Central memory CD8-positive, alpha-beta T cell (primary cell): Measurements from ENCODE around the gene CNNM3.

Source experiments
- ATAC-seq: fragments of 150-1000 bp; cut with Tn5 transposase; replicated peaks from 2 replicates; pipeline ENCODE4 v1.10.0; 2022; ENCODE audit warnings: mild to moderate bottlenecking, moderate FRiP score, moderate number of reproducible peaks; ENCODE audit not compliant: poor library complexity, severe bottlenecking; ENCODE audit errors: extremely low read depth
- DNase-seq, 2 donors: peaks; one replicate each; pipeline ENCODE4 v3.0.0; 2021; ENCODE audit warnings: low spot score in 2 of 2
- H3K27ac Mint-ChIP-seq: one replicate; pipeline ENCODE4 v1.8.0; 2022; ENCODE audit warnings: low read depth, mild to moderate bottlenecking, moderate library complexity, mixed read lengths
- H3K27me3 Mint-ChIP-seq: one replicate; pipeline ENCODE4 v1.8.0; 2022; ENCODE audit warnings: mixed read lengths
- H3K36me3 Mint-ChIP-seq: one replicate; pipeline ENCODE4 v1.8.0; 2022; ENCODE audit warnings: mild to moderate bottlenecking, moderate library complexity, mixed read lengths; ENCODE audit not compliant: insufficient read depth
- H3K4me1 Mint-ChIP-seq: one replicate; pipeline ENCODE4 v1.8.0; 2022; ENCODE audit warnings: mixed read lengths
- H3K4me3 Mint-ChIP-seq: one replicate; pipeline ENCODE4 v1.8.0; 2022; ENCODE audit warnings: mild to moderate bottlenecking, moderate library complexity, mixed read lengths
- H3K9me3 Mint-ChIP-seq: one replicate; pipeline ENCODE4 v1.8.0; 2022; ENCODE audit warnings: mixed read lengths

CNNM3 gene

DNA sequence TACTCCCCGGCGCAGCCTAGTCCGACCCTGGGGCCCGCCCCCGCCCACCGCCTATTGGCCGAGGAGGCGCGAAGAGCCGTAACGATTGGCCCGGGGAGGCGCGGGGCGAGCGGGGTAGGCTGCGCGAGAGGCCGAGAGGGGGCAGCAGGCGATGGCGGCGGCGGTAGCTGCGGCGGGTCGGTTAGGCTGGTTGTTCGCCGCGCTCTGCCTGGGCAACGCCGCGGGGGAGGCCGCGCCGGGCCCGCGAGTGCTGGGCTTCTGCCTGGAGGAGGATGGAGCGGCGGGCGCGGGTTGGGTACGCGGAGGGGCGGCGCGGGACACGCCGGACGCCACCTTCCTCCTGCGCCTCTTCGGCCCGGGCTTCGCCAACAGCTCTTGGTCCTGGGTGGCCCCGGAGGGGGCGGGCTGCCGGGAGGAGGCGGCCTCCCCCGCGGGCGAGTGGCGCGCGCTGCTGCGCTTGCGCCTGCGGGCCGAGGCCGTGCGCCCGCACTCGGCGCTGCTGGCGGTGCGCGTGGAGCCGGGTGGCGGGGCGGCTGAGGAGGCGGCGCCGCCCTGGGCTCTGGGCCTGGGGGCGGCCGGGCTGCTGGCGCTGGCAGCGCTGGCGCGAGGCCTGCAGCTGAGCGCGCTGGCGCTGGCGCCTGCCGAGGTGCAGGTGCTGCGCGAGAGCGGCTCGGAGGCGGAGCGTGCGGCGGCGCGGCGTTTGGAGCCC lies at the start of gene CNNM3:
TSS of gene CNNM3 (plus strand) at position 142 of the 709 bp plus-strand sequence. CDS start at position 152, 10 bp downstream.
- ATAC-seq (peak; percentile 90), DNase-seq (peak; percentile 91 to 92)
- Mint-ChIP-seq H3K27me3 (no peaks in the 10 kb centered on the region), H3K36me3 (peaks cover 14% of the 10 kb centered on the region), H3K4me3 (peak within 1 kb of the TSS; percentile 83), H3K9me3 (no peaks in the 10 kb centered on the region), H3K27ac (peak within 1 kb of the TSS; percentile 82), H3K4me1 (peaks cover 60% of the 10 kb centered on the region)

DNA sequence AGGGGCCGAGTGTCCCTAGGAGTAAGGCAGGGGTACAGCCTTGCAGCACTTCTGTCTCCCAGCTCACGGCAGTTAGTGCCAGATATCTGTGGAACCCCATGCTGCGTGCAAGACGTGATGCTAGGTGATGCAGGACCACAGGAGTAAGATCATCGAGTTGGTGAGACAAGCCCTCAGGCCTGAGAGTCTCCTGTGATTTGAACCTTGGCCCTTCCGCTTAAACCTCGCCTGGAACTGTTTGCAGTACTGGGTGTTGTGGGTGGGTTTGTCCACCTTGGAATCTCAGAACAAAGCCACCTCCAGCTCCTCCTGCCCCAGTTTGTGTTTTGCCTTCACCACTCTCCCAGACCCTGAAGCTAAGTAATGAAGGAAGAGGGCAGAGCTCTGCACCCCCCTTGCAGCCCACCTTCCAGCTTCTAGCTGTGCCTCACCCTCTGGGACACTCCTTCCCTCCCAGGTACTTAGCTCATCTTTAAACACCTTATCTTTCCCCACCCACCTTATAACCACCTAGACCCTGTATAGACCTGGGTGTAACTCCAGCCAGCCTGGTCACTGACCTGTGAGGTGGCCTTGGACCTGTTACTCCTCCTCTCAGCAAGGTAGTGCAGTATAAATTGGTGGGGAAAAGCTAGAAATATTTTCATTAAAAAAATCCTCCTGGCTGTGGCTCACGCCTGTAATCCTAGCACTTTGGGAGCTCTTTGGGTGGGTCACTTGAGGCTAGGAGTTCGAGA lies 48.8 kb upstream of the CNNM3 start:
- DNase-seq (no peak), ATAC-seq (no peak)
- H3K4me3 Mint-ChIP-seq: no peak overlapping the region
- no peaks in the 10 kb centered on the region for H3K9me3 Mint-ChIP-seq
- peaks cover 1% of the 10 kb centered on the region for H3K36me3 Mint-ChIP-seq
- H3K4me1 Mint-ChIP-seq: peaks cover 51% of the 10 kb centered on the region
- H3K27me3 Mint-ChIP-seq: no peaks in the 10 kb centered on the region
- peak overlapping the region; percentile 19 for H3K27ac Mint-ChIP-seq

DNA sequence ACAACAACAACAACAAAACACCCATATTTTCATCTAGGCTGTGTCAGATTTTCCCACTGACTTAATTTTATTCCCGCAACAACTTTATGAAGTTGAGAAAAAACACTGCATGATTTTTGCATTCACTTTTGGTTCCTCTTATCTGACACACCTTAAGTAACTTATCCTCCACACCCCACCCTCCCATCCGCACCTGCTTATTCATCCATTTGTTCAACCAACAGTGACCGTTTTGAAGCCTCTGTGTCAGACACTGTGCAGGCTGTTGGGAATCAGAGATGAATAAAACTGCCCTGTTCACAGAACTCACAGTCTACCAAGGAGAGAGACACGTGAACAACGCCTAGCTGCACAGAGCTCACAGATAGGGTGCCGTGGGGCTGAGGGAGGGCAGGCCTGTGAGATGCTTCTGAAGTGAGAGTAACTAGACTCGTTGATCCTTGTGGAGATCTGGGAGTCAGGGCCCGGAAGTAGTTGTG lies 47.9 kb upstream of the CNNM3 start:
- Mint-ChIP-seq H3K4me1 (peaks cover 51% of the 10 kb centered on the region), H3K36me3 (peaks cover 1% of the 10 kb centered on the region), H3K27me3 (no peaks in the 10 kb centered on the region), H3K9me3 (no peaks in the 10 kb centered on the region), H3K27ac (no peak overlapping the region), H3K4me3 (no peak overlapping the region)
- no peak for DNase-seq
- ATAC-seq: no peak

DNA sequence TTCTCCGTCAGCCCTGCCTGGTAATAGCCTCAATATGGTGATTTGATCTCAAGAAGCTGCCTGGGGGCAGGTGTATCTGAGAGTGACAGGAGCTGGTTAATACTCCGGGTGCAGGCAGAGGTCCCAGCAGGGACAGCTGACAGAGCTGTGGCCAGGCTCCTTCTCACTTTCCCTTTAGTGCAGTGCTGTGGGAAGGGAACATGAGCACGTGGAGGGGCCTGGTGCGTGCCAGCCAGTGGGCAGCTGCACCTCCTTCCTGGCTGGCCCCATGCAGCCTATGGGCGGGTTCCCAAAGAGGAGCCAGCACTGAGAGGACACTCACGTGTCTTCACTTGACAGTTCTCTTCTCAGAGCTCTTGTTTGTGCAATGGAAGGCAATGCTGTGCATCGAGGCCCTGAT lies 46.3 kb upstream of the CNNM3 start:
- Mint-ChIP-seq H3K4me3 (no peak overlapping the region), H3K4me1 (peaks cover 40% of the 10 kb centered on the region), H3K27ac (no peak overlapping the region)

DNA sequence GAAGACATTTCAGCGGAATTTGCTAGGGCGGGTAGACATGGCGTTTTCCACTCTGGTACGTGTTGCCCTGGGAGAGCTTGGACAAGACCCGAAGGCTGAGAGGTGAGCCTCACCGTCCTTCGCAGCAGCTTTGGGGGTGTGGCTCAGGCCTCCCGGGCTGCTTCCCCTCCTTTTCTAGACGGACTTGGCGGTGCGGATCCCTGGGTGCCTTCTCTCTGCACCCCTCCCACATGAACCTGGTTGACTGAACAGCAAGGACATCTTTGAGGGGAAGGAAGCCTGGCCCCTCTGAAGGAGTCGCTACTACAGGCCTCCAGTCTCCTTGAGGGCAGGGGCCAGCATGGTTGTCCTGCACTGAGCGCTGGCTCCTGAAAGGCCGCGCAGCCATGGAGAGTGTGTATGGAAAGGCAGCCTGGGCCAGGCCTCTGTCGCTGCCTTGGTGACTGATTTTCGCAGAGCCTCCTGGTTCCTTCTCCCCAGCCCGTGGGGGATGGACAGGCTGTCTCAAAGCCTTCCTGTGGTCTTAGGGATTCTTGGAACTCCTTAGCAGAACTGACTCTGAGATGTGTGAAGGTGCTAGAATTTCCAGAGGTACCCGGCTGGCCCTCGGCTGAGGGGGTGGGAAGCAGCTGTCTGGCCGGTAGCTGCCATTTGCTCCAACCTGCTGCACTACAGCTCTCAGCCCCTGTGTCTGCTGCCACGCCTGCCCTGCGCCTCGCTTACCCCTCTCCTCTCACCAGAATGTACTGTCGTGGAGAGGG lies 45.4 kb upstream of the CNNM3 start:
- Mint-ChIP-seq H3K4me1 (peaks cover 40% of the 10 kb centered on the region), H3K27me3 (no peaks in the 10 kb centered on the region), H3K9me3 (no peaks in the 10 kb centered on the region), H3K4me3 (no peak overlapping the region), H3K27ac (no peak overlapping the region), H3K36me3 (peaks cover 4% of the 10 kb centered on the region)
- DNase-seq (no peak), ATAC-seq (no peak)

More for the DNA sequence above, 46.3 kb upstream of the CNNM3 start:
- no peaks in the 10 kb centered on the region for H3K9me3 Mint-ChIP-seq
- DNase-seq (no peak), ATAC-seq (no peak)
- no peaks in the 10 kb centered on the region for H3K27me3 Mint-ChIP-seq
- peaks cover 4% of the 10 kb centered on the region for H3K36me3 Mint-ChIP-seq

DNA sequence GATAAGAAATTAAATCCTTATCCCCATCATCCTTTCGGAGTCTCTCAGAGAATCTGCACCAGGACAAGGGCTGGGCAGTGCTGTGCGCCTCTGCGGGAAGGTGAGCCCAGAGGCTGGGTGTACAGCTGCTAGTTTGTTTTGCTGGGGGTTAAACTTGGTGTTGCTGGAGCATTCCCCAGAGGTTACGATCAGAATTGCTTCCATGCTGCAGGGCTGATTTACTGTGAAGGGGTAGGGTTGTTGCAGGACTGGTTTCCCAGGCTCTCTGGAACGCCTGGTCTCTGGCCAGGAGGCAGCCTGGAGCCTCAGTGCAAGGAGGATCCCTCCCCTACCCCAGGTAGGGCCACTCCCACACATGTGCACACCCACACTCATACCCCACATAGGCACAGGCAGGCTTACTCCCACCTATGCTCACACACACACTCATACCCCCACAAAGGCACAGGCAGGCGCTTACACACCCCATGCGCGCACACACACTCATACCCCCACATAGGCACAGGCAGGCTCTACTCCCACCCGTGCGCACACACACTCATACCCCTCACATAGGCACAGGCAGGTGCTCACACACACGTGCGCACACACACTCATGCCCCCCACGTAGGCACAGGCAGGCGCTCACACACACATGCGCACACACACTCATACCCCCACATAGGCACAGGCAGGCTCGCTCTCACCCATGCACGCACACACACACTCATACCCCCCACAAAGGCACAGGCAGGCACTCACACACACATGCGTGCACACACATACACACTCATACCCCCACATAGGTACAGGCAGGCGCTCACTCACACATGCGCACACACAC lies 44.1 kb upstream of the CNNM3 start:
- H3K4me1 Mint-ChIP-seq: peaks cover 31% of the 10 kb centered on the region
- H3K27ac Mint-ChIP-seq: peak overlapping the region; percentile 44
- no peak for ATAC-seq
- DNase-seq: no peak
- peaks cover 6% of the 10 kb centered on the region for H3K36me3 Mint-ChIP-seq
- no peaks in the 10 kb centered on the region for H3K27me3 Mint-ChIP-seq
- peak overlapping the region; percentile 14 for H3K4me3 Mint-ChIP-seq
- no peaks in the 10 kb centered on the region for H3K9me3 Mint-ChIP-seq

DNA sequence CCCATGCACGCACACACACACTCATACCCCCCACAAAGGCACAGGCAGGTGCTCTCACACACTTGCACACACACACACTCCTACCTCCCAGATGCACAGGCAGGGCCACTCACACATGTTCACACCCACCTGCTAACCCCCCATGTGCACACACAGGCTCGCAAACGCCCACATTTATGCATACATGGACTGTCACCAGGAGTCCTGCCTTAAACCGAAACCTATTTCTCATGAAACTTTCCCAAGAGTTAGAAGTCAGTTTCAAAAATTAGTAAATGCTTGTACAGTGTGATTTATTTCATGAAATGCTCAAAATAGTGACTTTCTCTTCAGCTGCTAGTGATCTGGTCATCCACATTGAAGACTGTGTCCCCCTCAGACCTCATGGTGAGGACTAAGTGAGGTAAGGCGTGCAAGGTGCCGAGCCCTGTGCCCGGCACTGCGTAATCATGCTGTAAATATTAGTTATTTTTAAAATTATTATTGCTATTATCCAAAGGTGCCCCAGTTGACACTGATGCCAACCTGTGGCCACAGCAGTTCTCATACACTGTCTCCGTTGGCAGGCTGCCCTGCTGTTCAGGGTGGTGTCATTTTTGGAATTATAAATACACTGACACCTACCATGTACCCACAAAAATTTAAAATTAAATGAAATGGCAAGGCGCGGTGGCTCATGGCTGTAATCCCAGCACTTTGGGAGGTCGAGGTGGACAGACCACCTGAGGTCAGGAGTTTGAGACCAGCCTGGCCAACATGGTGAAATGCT lies 43.0 kb upstream of the CNNM3 start:
- Mint-ChIP-seq H3K4me3 (peak overlapping the region; percentile 65), H3K36me3 (peaks cover 8% of the 10 kb centered on the region), H3K9me3 (no peaks in the 10 kb centered on the region), H3K27me3 (no peaks in the 10 kb centered on the region), H3K4me1 (peaks cover 22% of the 10 kb centered on the region), H3K27ac (peak overlapping the region; percentile 86)
- no peak for DNase-seq
- no peak for ATAC-seq

DNA sequence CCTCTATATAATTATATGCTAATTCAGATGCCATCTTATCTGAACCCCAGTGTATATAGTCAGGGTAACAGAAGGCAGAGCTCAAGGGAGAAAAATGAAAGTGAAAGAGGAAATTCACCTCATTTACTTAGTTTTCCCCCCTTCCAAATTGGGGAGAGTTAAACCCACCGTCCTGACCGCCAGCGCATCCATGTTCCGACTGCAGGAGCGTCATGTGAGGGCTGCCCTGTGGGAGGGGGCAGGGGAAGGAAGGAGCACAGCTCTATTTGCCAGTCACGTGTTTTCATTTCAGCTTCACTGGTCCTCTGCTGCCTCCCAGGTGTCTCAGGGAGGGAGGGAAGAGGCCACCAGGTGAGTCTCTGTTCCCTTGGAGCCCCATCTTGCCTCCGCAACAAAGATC lies 42.1 kb upstream of the CNNM3 start:
- Mint-ChIP-seq H3K36me3 (peaks cover 8% of the 10 kb centered on the region), H3K4me1 (peaks cover 16% of the 10 kb centered on the region), H3K9me3 (no peaks in the 10 kb centered on the region), H3K27me3 (no peaks in the 10 kb centered on the region), H3K4me3 (peak overlapping the region; percentile 65), H3K27ac (peak overlapping the region; percentile 86)
- DNase-seq: peak; percentile 21 to 35
- peak; percentile 78 for ATAC-seq

DNA sequence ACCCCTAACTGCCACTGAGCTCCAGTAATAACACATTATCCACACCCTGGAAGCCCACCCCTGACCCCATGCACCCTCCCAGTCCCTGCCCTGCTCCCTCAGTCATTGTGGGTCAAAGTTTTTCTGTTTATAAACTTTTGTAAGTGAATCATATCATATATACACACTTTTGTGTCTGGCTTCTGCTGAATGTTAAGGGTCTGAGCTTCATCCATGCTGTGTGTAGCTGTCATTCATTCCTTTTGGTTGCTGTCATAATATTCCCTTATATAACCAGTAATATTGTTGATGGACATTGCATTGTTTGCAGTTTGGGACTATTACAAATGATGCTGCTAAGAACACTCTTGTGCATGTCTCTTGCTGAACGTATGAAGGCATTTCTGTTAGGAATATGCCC lies 40.9 kb upstream of the CNNM3 start:
- H3K36me3 Mint-ChIP-seq: peaks cover 10% of the 10 kb centered on the region
- no peaks in the 10 kb centered on the region for H3K27me3 Mint-ChIP-seq
- no peak overlapping the region for H3K4me3 Mint-ChIP-seq
- H3K27ac Mint-ChIP-seq: no peak overlapping the region
- DNase-seq (no peak), ATAC-seq (no peak)
- no peaks in the 10 kb centered on the region for H3K9me3 Mint-ChIP-seq
- peaks cover 16% of the 10 kb centered on the region for H3K4me1 Mint-ChIP-seq

DNA sequence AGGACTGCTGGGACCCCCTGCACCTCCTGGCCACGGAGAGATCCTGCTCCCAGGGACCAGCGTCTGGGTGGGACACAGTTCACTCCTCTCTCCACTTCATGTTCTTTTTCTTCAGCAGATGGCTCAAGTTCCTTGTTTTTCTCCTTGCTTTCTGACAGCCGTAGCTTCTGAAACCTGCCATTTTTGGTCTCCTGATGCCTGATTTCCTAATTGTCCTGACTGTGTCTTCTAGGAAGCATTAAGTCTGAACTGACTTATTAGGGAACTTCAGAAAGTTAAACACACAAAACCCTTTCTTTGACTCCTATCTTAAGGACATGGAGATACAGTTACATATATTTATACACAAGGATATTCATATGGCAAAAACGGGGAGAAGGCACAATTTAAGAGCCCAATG lies 32.7 kb upstream of the CNNM3 start:
- Mint-ChIP-seq H3K36me3 (peaks cover 9% of the 10 kb centered on the region), H3K4me3 (no peak overlapping the region), H3K27ac (no peak overlapping the region), H3K27me3 (no peaks in the 10 kb centered on the region), H3K4me1 (no peaks in the 10 kb centered on the region), H3K9me3 (no peaks in the 10 kb centered on the region)
- DNase-seq (no peak), ATAC-seq (no peak)

DNA sequence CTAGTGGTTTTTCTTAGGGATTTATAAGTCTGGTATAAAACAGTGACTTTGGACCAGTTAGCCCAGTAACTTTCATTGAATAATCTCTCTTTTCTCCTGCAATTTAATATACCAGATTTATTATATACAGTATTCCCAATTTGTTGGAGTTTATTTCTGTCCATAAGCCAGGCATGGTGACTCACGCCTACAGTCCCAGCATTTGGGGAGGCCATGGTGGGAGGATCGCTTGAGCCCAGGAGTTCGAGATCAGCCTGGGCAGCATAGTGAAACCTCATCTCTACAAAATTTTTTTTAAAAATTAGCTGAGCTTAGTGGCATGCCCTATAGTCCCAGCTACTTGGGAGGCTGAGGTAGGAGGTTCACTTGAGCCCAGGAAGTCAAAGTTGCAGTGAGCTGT lies 28.7 kb upstream of the CNNM3 start:
- DNase-seq (no peak), ATAC-seq (no peak)
- H3K36me3 Mint-ChIP-seq: peaks cover 6% of the 10 kb centered on the region
- H3K9me3 Mint-ChIP-seq: no peaks in the 10 kb centered on the region
- no peaks in the 10 kb centered on the region for H3K27me3 Mint-ChIP-seq
- no peak overlapping the region for H3K4me3 Mint-ChIP-seq
- no peak overlapping the region for H3K27ac Mint-ChIP-seq
- H3K4me1 Mint-ChIP-seq: peaks cover 6% of the 10 kb centered on the region
